H7 (cell line): Measurements from ENCODE around the gene SV2C. TPM values are rescaled to one million over a fixed set of nuclear protein-coding genes. Genes with fewer than 3 reads are reported as not detected.

Source experiments
- DNase-seq: peaks from one replicate; pipeline ENCODE4 v3.0.0; 2012
- H3K27me3 ChIP-seq: 2 replicates; pipeline ENCODE4 v1.6.0; 2011; ENCODE audit warnings: mild to moderate bottlenecking, low read length; ENCODE audit not compliant: control insufficient read depth, insufficient read depth
- H3K36me3 ChIP-seq: replicated peaks from 2 replicates; pipeline ENCODE4 v1.5.1; 2011; ENCODE audit warnings: low read length; ENCODE audit not compliant: control insufficient read depth, insufficient read depth
- H3K4me3 ChIP-seq: 2 replicates; pipeline ENCODE4 v1.5.1; 2011; ENCODE audit warnings: low read depth, mild to moderate bottlenecking, control low read depth, low read length, moderate library complexity; ENCODE audit not compliant: insufficient read depth
- total RNA-seq: library from RNA; depleted of rRNA; stranded (reverse); fragments of >200 nt; shearing (Covaris generic); gene quantifications from 2 replicates; pipeline ENCODE4 v1.2.3, GENCODE V29; 2014

The SV2C gene
- total RNA-seq, 1 experiment from 2014 or later, result not detected

GRCh38 chr5:76163111-76163628 is 80.0 kb downstream of the SV2C start:
- no peaks in the 10 kb centered on the region for H3K36me3 ChIP-seq
- H3K4me3 ChIP-seq, result no peak overlapping the region
- no peak for DNase-seq
- no peaks in the 10 kb centered on the region for H3K27me3 ChIP-seq

GRCh38 chr5:76165029-76165428 is 81.8 kb downstream of the SV2C start:
- Histone ChIP-seq H3K4me3 (no peak overlapping the region), H3K36me3 (no peaks in the 10 kb centered on the region), H3K27me3 (no peaks in the 10 kb centered on the region)
- no peak for DNase-seq

DNA sequence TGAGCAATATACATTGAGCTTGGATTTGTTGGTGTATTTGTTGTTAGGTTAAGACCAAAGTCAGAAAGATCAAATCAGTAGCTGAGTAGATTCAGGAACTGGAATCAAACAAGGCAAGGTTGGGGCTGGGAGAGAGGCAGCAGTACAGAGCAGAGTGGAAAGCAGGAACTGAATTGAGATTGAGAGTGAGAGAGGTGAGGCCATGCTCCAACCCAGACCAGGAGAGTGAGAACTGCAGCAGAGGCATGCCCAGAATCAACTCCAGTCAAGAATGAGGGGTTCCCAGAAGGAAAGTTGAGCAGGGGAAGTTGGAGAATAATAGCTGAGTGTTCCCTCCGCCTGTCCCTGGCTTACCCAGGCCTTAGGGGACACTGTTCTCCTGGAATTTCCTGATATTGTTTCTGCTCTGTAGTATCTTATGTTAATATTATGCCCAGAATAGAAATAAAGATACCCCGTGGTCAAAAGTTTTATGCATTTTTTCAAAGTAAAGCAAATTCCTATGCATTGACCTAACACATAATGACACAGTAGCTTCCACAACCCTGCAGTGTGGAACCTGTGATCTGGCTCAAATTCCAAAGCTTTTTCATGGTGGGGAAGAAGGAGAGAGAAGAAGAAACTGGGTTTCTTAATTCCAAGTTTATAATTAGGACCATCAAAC is 82.7 kb downstream of the SV2C start:
- Histone ChIP-seq H3K4me3 (no peak overlapping the region), H3K36me3 (no peaks in the 10 kb centered on the region), H3K27me3 (no peaks in the 10 kb centered on the region)
- no peak for DNase-seq

DNA sequence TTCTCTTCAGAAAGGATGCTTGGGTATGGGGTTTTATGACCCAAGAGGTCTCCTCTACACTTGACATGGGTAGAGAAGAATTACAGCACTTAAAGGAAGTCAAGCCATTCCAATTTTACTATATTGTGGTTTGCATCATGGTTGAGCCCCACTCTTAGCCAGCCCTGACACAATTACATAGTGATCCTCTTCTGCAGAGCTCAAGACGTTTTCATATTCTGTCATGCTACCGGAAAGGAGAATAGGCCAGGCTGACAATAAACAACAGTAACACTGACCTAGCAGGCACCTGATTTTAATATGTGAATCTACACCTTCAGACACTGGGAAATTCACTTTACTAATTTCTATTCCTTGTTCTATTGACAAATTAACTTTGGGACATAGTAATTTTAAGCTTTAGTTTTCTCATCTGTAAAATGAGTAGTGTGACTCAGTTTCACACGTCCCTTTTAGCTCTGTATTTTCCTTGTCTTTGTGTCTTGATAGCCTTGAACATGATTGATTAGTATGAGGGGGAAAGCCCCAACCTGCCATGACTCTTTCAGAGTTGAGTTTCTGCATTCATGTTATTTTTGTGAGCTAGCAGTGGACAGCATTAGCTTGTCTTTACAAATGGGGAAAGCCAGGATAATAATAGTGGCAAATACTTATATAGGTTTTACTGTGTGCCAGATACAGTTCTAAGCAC is 83.8 kb downstream of the SV2C start:
- no peaks in the 10 kb centered on the region for H3K27me3 ChIP-seq
- H3K36me3 ChIP-seq, result no peaks in the 10 kb centered on the region
- H3K4me3 ChIP-seq, result no peak overlapping the region
- no peak for DNase-seq

- no peak for DNase-seq
- Histone ChIP-seq H3K36me3 (no peaks in the 10 kb centered on the region), H3K27me3 (no peaks in the 10 kb centered on the region), H3K4me3 (no peak overlapping the region)
Observed at GRCh38 chr5:76169146-76169905, 86.1 kb downstream of the SV2C start.

DNA sequence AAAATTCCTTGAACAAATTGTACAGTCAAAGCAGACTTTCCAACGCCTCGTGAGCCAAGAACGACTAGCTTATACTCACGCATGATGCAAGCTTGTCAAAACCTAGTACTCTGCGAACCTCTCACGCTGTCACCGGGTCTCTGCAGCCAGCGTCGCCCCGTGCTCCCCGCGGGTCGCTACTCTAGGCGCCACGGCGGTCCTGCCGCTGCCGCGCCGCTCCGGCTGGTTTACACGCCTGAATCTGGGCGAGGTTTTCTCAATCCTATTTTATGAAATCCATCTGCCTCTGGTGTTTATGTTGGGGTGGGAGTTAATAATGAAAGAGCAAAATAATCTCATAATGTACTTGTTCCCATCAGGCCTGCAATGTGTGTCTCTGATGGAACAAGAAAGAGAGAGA is 90.9 kb downstream of the SV2C start:
- Histone ChIP-seq H3K4me3 (no peak overlapping the region), H3K27me3 (no peaks in the 10 kb centered on the region), H3K36me3 (no peaks in the 10 kb centered on the region)
- DNase-seq, result peak; percentile 14

DNA sequence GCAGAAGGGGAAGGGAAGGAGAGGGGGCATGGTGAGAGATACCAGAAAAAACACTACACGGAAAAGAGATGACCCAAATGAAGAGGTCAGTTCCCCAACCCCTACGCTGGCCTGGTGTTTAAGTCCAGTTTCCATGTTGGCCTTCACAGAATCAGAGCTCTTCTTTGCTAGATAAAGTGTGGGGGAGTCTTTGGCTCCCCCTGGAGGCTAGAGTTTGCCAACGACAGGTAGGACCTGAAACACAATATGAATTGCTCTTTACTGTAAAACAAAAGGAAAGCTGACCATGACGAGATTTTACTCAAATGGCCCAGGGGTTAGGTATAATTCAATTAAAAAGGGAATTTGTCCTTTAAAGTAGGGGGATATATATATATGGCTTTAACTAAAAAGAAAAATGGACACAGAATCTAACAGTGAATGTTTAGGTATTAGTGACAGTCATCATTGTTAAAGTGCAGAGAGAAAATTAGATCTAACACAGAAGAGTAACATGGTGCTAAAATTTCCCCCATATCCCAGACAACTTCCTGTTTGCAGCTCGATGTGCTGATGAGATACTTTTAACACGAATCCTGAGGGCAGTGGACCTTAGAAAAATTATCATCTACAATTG is 92.0 kb downstream of the SV2C start:
- peak; percentile 84 for DNase-seq
- no peak overlapping the region for H3K4me3 ChIP-seq
- no peaks in the 10 kb centered on the region for H3K36me3 ChIP-seq
- no peaks in the 10 kb centered on the region for H3K27me3 ChIP-seq

DNA sequence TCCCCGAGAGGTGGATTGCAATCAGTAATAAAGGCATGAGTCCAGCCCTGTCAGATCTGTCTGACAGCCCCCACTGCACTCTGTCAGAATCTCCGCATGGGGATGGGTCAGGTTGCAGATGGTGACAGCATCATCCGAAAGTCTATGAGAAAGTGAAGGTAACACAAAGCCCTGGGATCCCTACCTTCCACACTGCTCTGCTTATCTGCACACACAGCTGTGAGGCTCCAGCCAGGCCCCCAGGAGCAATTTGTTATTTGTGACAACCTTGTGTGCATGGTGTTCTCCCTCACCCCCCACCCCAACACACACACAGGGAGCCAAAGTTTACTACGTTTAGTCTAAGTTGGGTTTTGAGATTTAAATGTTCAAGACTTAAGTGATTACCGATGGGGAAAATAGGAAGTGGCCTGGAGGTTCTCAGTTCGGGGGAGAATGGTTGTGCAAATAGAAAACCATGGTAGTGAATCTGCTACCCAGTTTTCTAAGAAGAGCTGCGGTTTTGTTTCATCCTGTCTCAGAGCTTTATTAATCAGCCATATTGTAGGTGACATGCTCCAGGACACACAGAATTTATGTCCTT is 92.7 kb downstream of the SV2C start:
- Histone ChIP-seq H3K36me3 (no peaks in the 10 kb centered on the region), H3K4me3 (no peak overlapping the region), H3K27me3 (no peaks in the 10 kb centered on the region)
- peak; percentile 18 for DNase-seq

DNA sequence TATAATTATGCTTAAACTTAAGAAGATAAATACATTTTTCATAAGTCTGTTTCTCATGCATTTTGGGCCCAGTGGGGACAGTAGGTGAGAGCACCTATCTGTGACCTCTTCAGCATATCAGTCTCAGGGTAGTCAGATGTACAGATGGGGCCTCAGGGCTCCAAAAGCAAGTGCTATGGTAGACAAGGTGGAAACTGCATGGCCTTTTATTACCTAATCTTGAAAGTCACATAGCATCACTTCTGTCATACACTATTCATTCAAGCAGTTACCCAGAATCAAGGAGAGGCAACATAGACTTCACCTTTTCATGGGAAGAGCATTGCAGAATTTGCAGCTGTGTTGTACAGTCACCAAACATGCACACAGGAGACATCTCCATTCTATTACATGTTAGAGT is 94.8 kb downstream of the SV2C start:
- no peak for DNase-seq

GRCh38 chr5:76178913-76179312 is 95.7 kb downstream of the SV2C start:
- Histone ChIP-seq H3K27me3 (no peaks in the 10 kb centered on the region), H3K4me3 (no peak overlapping the region), H3K36me3 (no peaks in the 10 kb centered on the region)
- no peak for DNase-seq

More for the DNA sequence above, 94.8 kb downstream of the SV2C start:
- Histone ChIP-seq H3K27me3 (no peaks in the 10 kb centered on the region), H3K4me3 (no peak overlapping the region), H3K36me3 (no peaks in the 10 kb centered on the region)

- DNase-seq, result no peak
- Histone ChIP-seq H3K36me3 (no peaks in the 10 kb centered on the region), H3K27me3 (no peaks in the 10 kb centered on the region), H3K4me3 (no peak overlapping the region)
Observed at GRCh38 chr5:76180814-76181805, 97.9 kb downstream of the SV2C start.

GRCh38 chr5:76187386-76187785 is 104.2 kb downstream of the SV2C start:
- no peaks in the 10 kb centered on the region for H3K27me3 ChIP-seq
- DNase-seq, result no peak
- H3K36me3 ChIP-seq, result no peaks in the 10 kb centered on the region
- H3K4me3 ChIP-seq, result no peak overlapping the region

DNA sequence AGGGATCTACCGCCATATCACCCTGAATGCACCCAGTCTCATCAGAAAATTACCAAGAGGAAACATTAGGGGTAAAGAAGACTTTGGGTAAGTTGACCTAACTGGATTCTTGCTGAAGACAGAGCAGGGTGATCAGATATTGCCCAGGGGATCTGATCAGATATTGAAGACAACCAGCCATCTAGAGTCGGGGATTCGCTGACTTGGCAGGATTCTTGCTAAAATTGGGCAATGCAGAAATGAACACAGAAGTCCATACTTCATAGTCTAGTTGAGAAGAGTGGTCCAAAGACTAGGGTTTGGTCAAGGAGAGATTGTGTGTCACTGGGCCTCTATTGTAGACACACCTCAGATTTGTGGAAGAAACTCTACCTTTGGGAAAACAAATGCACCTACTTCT is 107.2 kb downstream of the SV2C start:
- DNase-seq, result no peak
- Histone ChIP-seq H3K27me3 (no peaks in the 10 kb centered on the region), H3K4me3 (no peak overlapping the region), H3K36me3 (no peaks in the 10 kb centered on the region)
